GM12891 (cell line): Measurements from ENCODE around the gene GDF10.

Experiments
- PAX5 ChIP-seq: IDR thresholded peaks from 2 replicates; pipeline ENCODE4 v1.6.1; 2011; ENCODE audit warnings: low read length, moderate library complexity, mild to moderate bottlenecking; ENCODE audit not compliant: insufficient read depth, severe bottlenecking
- POLR2A ChIP-seq: IDR thresholded peaks from 2 replicates; pipeline ENCODE4 v1.6.1; 2011; ENCODE audit warnings: low read depth, low read length, control low read depth
- POLR2AphosphoS5 ChIP-seq: IDR thresholded peaks from 2 replicates; pipeline ENCODE4 v1.6.1; 2011; ENCODE audit warnings: low read depth, low read length, control low read depth
- POU2F2 ChIP-seq: IDR thresholded peaks from 2 replicates; pipeline ENCODE4 v1.6.1; 2011; ENCODE audit warnings: low read depth, mild to moderate bottlenecking, control low read depth, low read length, moderate library complexity
- SPI1 ChIP-seq: IDR thresholded peaks from 2 replicates; pipeline ENCODE4 v1.6.1; 2011; ENCODE audit warnings: low read depth, low read length, control low read depth
- TAF1 ChIP-seq: IDR thresholded peaks from 2 replicates; pipeline ENCODE4 v1.6.1; 2011; ENCODE audit warnings: low read depth, low read length, control low read depth

DNA sequence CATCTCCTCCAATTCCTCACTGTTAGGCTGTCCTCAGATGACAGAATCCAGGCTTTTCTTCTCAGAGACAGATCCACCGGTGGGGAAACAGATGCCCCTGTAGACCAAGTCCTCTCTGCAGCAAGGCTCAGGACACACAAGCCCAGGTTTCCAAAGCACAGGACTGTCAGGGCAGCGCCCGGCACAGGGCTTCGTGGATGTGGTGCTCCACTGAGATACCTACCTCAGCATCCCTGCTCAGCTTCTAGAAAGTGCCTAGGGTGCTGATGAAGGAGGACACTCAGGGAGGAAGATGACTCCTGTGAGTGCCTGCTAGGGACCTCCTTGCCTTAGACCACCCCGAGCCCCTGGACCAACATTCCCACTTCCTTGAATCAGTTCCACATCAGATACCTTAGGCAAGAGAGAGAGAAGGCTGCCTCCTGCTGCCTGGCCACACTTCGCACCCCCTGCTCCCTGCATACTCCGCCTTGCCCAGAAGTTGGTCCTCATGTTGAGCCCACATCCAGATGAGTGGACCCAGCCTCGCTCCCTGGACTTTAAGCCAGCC lies 39.3 kb downstream of the GDF10 start:
- TF ChIP-seq POLR2A, result no peak
- no peak for TF ChIP-seq POLR2AphosphoS5
- TF ChIP-seq TAF1, result no peak
- no peak for TF ChIP-seq SPI1
- no peak for TF ChIP-seq PAX5
- TF ChIP-seq POU2F2, result no peak
